Measurements from ENCODE around the gene PIK3R5.

The PIK3R5 gene

GRCh38 chr17:8896641-8897635, 68.6 kb downstream of the PIK3R5 start:
- no peak for DNase-seq (ENCODE audit: low read depth in 2 of 2)

GRCh38 chr17:8896087-8896486, 69.4 kb downstream of the PIK3R5 start:
- DNase-seq (ENCODE audit: low read depth in 2 of 2) = no peak

- no peak for DNase-seq (ENCODE audit: low read depth in 2 of 2)
Observed at GRCh38 chr17:8894673-8895578, 70.6 kb downstream of the PIK3R5 start.

GRCh38 chr17:8894202-8894671, 71.3 kb downstream of the PIK3R5 start:
- DNase-seq (ENCODE audit: low read depth in 2 of 2) = no peak

- no peak for DNase-seq (ENCODE audit: low read depth in 2 of 2)
Observed at GRCh38 chr17:8893621-8894201, 71.8 kb downstream of the PIK3R5 start.

GRCh38 chr17:8893059-8893458, 72.4 kb downstream of the PIK3R5 start:
- DNase-seq (ENCODE audit: low read depth in 2 of 2) = no peak

GRCh38 chr17:8892338-8892690, 73.2 kb downstream of the PIK3R5 start:
- DNase-seq (ENCODE audit: low read depth in 2 of 2) = no peak

- DNase-seq (ENCODE audit: low read depth in 2 of 2) = no peak
Observed at GRCh38 chr17:8890671-8891070, 74.8 kb downstream of the PIK3R5 start.

GRCh38 chr17:8889458-8890210, 75.9 kb downstream of the PIK3R5 start:
- no peak for DNase-seq (ENCODE audit: low read depth in 2 of 2)

GRCh38 chr17:8888704-8889302, 76.7 kb downstream of the PIK3R5 start:
- no peak for DNase-seq (ENCODE audit: low read depth in 2 of 2)

- DNase-seq (ENCODE audit: low read depth in 2 of 2) = no peak
Observed at GRCh38 chr17:8887834-8888703, 77.4 kb downstream of the PIK3R5 start.

- no peak for DNase-seq (ENCODE audit: low read depth in 2 of 2)
Observed at GRCh38 chr17:8887301-8887700, 78.2 kb downstream of the PIK3R5 start.

- no peak for DNase-seq (ENCODE audit: low read depth in 2 of 2)
Observed at GRCh38 chr17:8885967-8886684, 79.4 kb downstream of the PIK3R5 start.

- peak in 1 of 2 donors; percentile 38 for DNase-seq (ENCODE audit: low read depth in 2 of 2)
Observed at GRCh38 chr17:8885163-8885966, 80.1 kb downstream of the PIK3R5 start.

GRCh38 chr17:8884336-8884990, 81.0 kb downstream of the PIK3R5 start:
- no peak for DNase-seq (ENCODE audit: low read depth in 2 of 2)

- DNase-seq (ENCODE audit: low read depth in 2 of 2) = no peak
Observed at GRCh38 chr17:8883353-8883752, 82.2 kb downstream of the PIK3R5 start.

GRCh38 chr17:8881606-8882005, 83.9 kb downstream of the PIK3R5 start:
- DNase-seq (ENCODE audit: low read depth in 2 of 2) = no peak

GRCh38 chr17:8880466-8880865, 85.0 kb downstream of the PIK3R5 start:
- no peak for DNase-seq (ENCODE audit: low read depth in 2 of 2)

All from stimulated activated CD8-positive, alpha-beta memory T cell treated with anti-CD3 and anti-CD28 coated beads, Interleukin-15, amount 100 ng/mL, for 48 hours (primary cell).